OCI-LY1 (cell line): ENCODE measurements around the gene TPM1.

Experiments used
- H2AFZ ChIP-seq: fragments of 200-600 bp; sonication (generic), shearing (Covaris generic); 2 replicates; pipeline ENCODE4 v1.6.0; 2014; ENCODE audit warnings: antibody characterized with exemption, mild to moderate bottlenecking, low read length
- H3F3A ChIP-seq: fragments of 200-600 bp; sonication (generic), shearing (Covaris generic); 2 replicates; pipeline ENCODE4 v1.6.0; 2014; ENCODE audit warnings: mild to moderate bottlenecking, antibody characterized with exemption, low read length, moderate library complexity; ENCODE audit not compliant: insufficient read depth
- H3K27ac ChIP-seq: fragments of 200-600 bp; sonication (generic); 2 replicates; pipeline ENCODE4 v1.5.1; 2014; ENCODE audit warnings: low read length, mixed run types, mild to moderate bottlenecking, low read depth; ENCODE audit not compliant: poor library complexity, severe bottlenecking
- H3K27me3 ChIP-seq: fragments of 200-600 bp; sonication (generic); 2 replicates; pipeline ENCODE4 v1.6.0; 2014; ENCODE audit warnings: antibody characterized with exemption, mild to moderate bottlenecking, low read length, moderate library complexity; ENCODE audit not compliant: insufficient read depth
- H3K36me3 ChIP-seq: fragments of 200-600 bp; sonication (generic); 2 replicates; pipeline ENCODE4 v1.6.1; 2014; ENCODE audit warnings: mild to moderate bottlenecking, antibody characterized with exemption, low read length, moderate library complexity, mixed read lengths; ENCODE audit not compliant: insufficient read depth
- H3K4me1 ChIP-seq: fragments of 200-600 bp; sonication (generic); 2 replicates; pipeline ENCODE4 v1.5.1; 2014; ENCODE audit warnings: mild to moderate bottlenecking, low read length, moderate library complexity; ENCODE audit not compliant: insufficient read depth, severe bottlenecking
- H3K4me2 ChIP-seq: fragments of 200-600 bp; sonication (generic), shearing (Covaris generic); 2 replicates; pipeline ENCODE4 v1.6.1; 2014; ENCODE audit warnings: low read length
- H3K4me3 ChIP-seq: fragments of 200-600 bp; sonication (generic); 2 replicates; pipeline ENCODE4 v1.5.1; 2014; ENCODE audit warnings: low read length, low read depth, mild to moderate bottlenecking, mixed read lengths; ENCODE audit not compliant: poor library complexity, severe bottlenecking
- H3K79me2 ChIP-seq: fragments of 200-600 bp; shearing (Covaris generic); 2 replicates; pipeline ENCODE4 v1.6.1; 2016; ENCODE audit warnings: mixed run types, low read length, mixed read lengths; ENCODE audit not compliant: insufficient read depth
- H3K9ac ChIP-seq: fragments of 200-600 bp; sonication (generic), shearing (Covaris generic); 2 replicates; pipeline ENCODE4 v1.6.1; 2014; ENCODE audit warnings: mild to moderate bottlenecking, low read length, mixed read lengths
- H3K9me2 ChIP-seq: fragments of 200-600 bp; sonication (generic), shearing (Covaris generic); 2 replicates; pipeline ENCODE4 v1.6.1; 2014; ENCODE audit warnings: low read depth, mild to moderate bottlenecking, low read length, mixed read lengths
- H3K9me3 ChIP-seq: fragments of 200-600 bp; shearing (Covaris generic); 2 replicates; pipeline ENCODE4 v1.6.1; 2014; ENCODE audit warnings: low read length, mixed read lengths
- H4K20me1 ChIP-seq: fragments of 200-600 bp; sonication (generic), shearing (Covaris generic); 2 replicates; pipeline ENCODE4 v1.6.0; 2016; ENCODE audit warnings: mild to moderate bottlenecking, low read length; ENCODE audit not compliant: insufficient read depth
- CTCF ChIP-seq: fragments of 200-600 bp; sonication (generic), shearing (Covaris generic); IDR thresholded peaks from 2 replicates; pipeline ENCODE4 v1.5.1; 2017; ENCODE audit warnings: mild to moderate bottlenecking, antibody characterized with exemption, low read length, moderate library complexity, mixed read lengths
- EZH2 ChIP-seq: fragments of 200-600 bp; sonication (generic), shearing (Covaris generic); IDR thresholded peaks from 2 replicates; pipeline ENCODE4 v1.8.0; 2017; ENCODE audit warnings: borderline replicate concordance, mixed run types, mild to moderate bottlenecking, antibody characterized with exemption, low read length, moderate library complexity, mixed read lengths

The TPM1 gene

GRCh38 chr15:63067306-63067705, 24.8 kb downstream of the TPM1 start:
- no peak overlapping the region for H3K9ac ChIP-seq
- no peaks in the 10 kb centered on the region for H4K20me1 ChIP-seq
- H3K4me3 ChIP-seq, result no peak overlapping the region
- H3K27ac ChIP-seq, result no peak overlapping the region
- no peaks in the 10 kb centered on the region for H3K36me3 ChIP-seq
- H3K27me3 ChIP-seq, result no peaks in the 10 kb centered on the region
- TF ChIP-seq CTCF (no peak), EZH2 (no peak)
- no peaks in the 10 kb centered on the region for H3F3A ChIP-seq
- no peak overlapping the region for H2AFZ ChIP-seq
- H3K9me3 ChIP-seq, result no peaks in the 10 kb centered on the region
- no peak overlapping the region for H3K4me2 ChIP-seq
- H3K9me2 ChIP-seq, result no peaks in the 10 kb centered on the region
- H3K4me1 ChIP-seq, result no peaks in the 10 kb centered on the region
- H3K79me2 ChIP-seq, result no peaks in the 10 kb centered on the region

GRCh38 chr15:63067976-63068743, 25.6 kb downstream of the TPM1 start:
- Histone ChIP-seq H3K4me3 (no peak overlapping the region), H2AFZ (no peak overlapping the region), H3K9ac (no peak overlapping the region), H3F3A (no peaks in the 10 kb centered on the region), H3K36me3 (no peaks in the 10 kb centered on the region), H4K20me1 (no peaks in the 10 kb centered on the region), H3K27ac (no peak overlapping the region), H3K9me2 (no peaks in the 10 kb centered on the region), H3K79me2 (no peaks in the 10 kb centered on the region), H3K4me1 (no peaks in the 10 kb centered on the region), H3K9me3 (no peaks in the 10 kb centered on the region), H3K27me3 (no peaks in the 10 kb centered on the region), H3K4me2 (no peak overlapping the region)
- no peak for TF ChIP-seq EZH2
- no peak for TF ChIP-seq CTCF

GRCh38 chr15:63069616-63070090, 27.1 kb downstream of the TPM1 start:
- H3K27me3 ChIP-seq, result no peaks in the 10 kb centered on the region
- no peak for TF ChIP-seq CTCF
- no peak for TF ChIP-seq EZH2
- no peaks in the 10 kb centered on the region for H3F3A ChIP-seq
- no peaks in the 10 kb centered on the region for H3K36me3 ChIP-seq
- H3K4me2 ChIP-seq, result no peak overlapping the region
- H3K9ac ChIP-seq, result no peak overlapping the region
- H3K4me1 ChIP-seq, result no peaks in the 10 kb centered on the region
- H3K79me2 ChIP-seq, result no peaks in the 10 kb centered on the region
- no peak overlapping the region for H3K4me3 ChIP-seq
- H3K27ac ChIP-seq, result no peak overlapping the region
- H4K20me1 ChIP-seq, result no peaks in the 10 kb centered on the region
- H3K9me2 ChIP-seq, result no peaks in the 10 kb centered on the region
- H2AFZ ChIP-seq, result no peak overlapping the region
- no peaks in the 10 kb centered on the region for H3K9me3 ChIP-seq
